Activated CD8-positive, alpha-beta memory T cell treated with anti-CD3 and anti-CD28 coated beads for 36 hours (primary cell): ENCODE measurements around the gene PGBD5. TPM values are rescaled to one million over a fixed set of nuclear protein-coding genes. Genes with fewer than 3 reads are reported as not detected.

Experiments used
- CTCF ChIA-PET: fragments of 350-600 bp; sonication (Branson Sonifier 250); formaldehyde crosslinking; loops from one replicate; lab custom pipeline; 2021; ENCODE audit warnings: antibody characterized with exemption; lab: Charles Lee
- POLR2A ChIA-PET: fragments of 350-600 bp; sonication (Branson Sonifier 250); formaldehyde crosslinking; loops from one replicate; lab custom pipeline; 2021; ENCODE audit warnings: antibody characterized with exemption; lab: Charles Lee
- total RNA-seq, 2 experiments: library from RNA; stranded (reverse); gene quantifications; one replicate each; pipeline ENCODE4 v1.2.3, GENCODE V29; 2021

PGBD5 gene
- total RNA-seq, 2 experiments from 2014 or later: 0.04 TPM; not detected in 1

DNA sequence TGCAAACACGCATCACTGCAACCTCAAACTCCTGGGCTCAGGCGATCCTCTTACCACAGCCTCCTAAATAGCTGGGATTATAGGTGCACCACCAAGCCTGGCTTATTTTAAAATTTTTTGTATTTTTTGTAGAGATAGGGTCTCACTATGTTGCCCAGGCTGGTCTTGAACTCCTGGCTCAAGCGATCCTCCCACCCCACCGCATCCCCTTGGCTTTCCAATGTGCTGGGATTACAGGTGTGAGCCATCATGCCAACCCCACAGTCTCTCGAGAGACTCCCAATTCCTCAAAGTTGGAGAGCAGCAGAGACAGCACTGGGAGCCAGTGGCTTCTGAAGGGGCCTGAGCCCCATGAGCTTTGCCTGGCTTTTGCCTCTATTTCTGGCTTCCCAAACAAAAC is 42.7 kb downstream of the PGBD5 start:
- CTCF ChIA-PET: no interaction called here

DNA sequence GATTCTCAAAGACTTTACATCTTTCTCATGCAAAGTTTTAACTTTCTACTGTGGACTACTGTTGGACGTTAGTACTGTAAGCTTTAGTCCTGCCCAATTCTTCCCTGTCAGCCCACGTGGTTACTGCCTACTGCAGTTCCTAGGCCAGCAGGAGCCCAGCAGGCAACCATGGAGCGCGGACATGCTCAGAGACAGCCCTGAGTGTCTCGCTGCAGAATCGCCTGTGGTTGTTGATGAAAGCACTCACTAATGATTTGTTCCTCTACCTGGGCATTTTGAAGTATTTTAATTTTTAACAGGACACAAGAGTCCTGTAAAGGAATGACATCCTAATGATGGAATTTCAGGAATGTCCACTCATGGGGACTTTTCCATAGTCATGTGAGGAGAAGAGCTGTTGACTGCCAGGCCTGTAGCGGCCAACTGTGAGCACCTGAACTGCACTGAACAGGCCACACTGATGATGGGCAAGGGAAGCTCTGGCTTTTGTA is 44.1 kb downstream of the PGBD5 start:
- CTCF ChIA-PET: no interaction called here

More for the DNA sequence above, 42.7 kb downstream of the PGBD5 start:
- POLR2A ChIA-PET: no interaction called here

DNA sequence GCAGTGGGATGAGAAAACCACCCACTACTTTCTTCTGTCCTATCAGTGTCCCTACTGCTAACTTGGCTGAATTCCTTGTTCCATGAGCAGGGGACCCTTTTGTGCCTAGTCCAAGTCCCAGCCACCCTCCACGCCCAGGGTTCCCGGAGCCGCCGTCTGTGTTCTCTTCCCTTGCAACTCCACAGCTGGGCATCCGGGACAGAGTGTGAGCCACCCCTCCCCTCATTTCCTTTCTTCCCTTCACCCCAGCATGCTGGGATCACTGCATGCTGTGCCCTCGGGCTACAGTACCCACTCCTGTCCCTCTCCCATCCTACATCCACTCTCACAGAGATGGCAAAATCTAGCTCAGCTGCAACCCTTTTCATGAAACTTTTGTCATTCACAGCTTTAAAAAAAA is 44.5 kb downstream of the PGBD5 start:
- ChIA-PET POLR2A (no interaction called here), CTCF (no interaction called here)

More for the DNA sequence above, 44.1 kb downstream of the PGBD5 start:
- POLR2A ChIA-PET: no interaction called here

DNA sequence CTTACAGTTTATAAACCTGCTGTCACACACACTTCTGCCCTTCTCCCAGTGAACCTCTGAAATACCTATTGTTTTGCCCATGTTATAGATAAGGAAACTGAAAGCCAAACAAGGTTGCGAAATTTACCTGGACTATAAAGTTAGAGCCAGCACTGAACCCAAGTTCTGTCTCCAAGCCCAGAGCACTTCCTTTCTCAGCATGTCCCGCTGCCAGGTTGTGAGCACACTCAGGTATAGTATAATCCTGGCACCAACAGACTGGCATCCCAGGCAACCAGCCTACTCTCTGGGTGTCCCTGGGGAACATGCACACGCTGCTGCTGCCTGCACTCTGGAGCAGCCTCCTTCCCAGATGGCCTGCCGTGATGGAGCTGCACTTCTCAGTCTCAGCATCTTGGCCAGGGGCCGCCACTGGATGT is 45.1 kb downstream of the PGBD5 start:
- ChIA-PET POLR2A (no interaction called here), CTCF (no interaction called here)

- CTCF ChIA-PET: no interaction called here
Observed at GRCh38 chr1:230379928-230380327, 46.2 kb downstream of the PGBD5 start.

DNA sequence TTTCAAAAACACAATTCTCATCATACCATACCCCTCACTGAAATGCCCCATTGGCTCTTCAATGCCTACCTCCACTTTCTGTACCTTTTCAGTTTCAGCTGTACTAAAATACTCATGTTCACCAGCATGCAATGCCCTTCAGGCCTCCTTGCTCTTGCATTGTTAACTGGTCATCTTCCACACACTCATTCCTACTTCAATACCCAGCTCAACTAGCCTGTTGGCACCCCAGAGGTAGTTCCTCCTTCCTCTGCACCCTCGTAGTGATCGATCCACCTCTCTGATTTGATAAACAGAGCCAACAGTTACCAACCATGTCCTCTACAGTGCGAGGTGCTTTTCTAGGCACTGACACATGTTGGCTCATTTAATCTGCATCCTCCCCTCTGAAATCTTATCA is 46.7 kb downstream of the PGBD5 start:
- CTCF ChIA-PET: no interaction called here

More at GRCh38 chr1:230379928-230380327, 46.2 kb downstream of the PGBD5 start:
- POLR2A ChIA-PET: no interaction called here

GRCh38 chr1:230377851-230378250 is 48.3 kb downstream of the PGBD5 start:
- ChIA-PET POLR2A (no interaction called here), CTCF (no interaction called here)

More for the DNA sequence above, 46.7 kb downstream of the PGBD5 start:
- POLR2A ChIA-PET: no interaction called here

GRCh38 chr1:230377324-230377723 is 48.8 kb downstream of the PGBD5 start:
- POLR2A ChIA-PET: no interaction called here
- CTCF ChIA-PET: no interaction called here

- POLR2A ChIA-PET: no interaction called here
Observed at GRCh38 chr1:230376296-230376695, 49.8 kb downstream of the PGBD5 start.

GRCh38 chr1:230375780-230376179 is 50.4 kb downstream of the PGBD5 start:
- CTCF ChIA-PET: no interaction called here

More at GRCh38 chr1:230376296-230376695, 49.8 kb downstream of the PGBD5 start:
- CTCF ChIA-PET: no interaction called here

DNA sequence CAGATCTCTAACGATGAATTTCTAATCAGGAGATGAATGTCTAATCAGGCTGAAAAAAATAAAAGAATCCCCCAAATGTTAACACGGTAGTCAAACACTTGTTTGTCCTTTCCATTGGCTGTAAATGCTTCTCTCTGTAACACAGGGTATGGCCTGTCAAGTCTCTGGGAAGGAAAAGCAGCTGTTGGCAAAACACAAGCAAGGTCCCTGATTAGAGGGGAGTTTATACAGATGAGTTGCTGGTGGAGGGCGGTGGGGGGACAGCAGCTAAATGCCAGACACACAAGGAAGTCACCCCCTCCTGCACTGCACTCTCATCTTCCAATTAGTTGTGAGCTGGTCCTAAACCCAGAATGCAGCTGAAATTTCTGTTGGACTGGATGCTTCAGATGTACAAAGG is 51.0 kb downstream of the PGBD5 start:
- CTCF ChIA-PET: no interaction called here
- POLR2A ChIA-PET: no interaction called here

More at GRCh38 chr1:230375780-230376179, 50.4 kb downstream of the PGBD5 start:
- POLR2A ChIA-PET: no interaction called here

DNA sequence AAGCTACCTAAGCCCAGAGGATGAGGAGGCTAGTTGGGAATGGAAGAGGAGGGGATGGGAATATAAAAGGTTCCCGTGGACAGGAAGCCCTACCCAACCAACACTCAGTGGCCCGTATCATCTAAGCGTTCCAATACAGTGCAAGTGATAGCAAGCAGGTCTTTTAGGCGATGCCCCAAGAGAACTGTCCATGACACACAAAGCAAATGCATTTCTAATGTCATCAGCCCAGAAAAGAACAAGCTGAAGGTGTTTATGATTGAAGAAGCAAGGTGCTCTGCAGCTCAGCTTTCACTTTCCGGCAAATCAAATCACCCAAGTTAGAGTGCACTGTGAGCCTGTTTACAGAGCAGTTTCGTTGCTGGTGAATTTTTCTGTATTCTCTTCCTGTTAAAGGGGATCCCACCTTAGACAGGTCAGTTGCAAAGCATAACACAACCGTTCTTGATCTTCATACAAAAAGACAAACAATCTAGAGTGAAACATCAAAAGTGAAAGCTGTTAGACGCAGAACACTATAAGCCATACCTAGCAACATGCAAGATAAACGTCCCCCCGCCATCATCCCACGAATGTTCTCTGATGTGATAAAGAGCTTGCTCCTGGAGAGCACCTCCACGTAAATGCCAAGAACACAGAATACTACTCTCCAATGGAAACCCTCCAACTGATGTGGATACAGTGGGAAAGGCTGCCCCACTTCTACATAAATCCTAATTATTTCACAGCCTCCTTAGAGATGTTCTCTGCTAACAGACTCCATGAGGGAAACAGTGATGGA is 54.0 kb downstream of the PGBD5 start:
- ChIA-PET CTCF (no interaction called here), POLR2A (no interaction called here)

DNA sequence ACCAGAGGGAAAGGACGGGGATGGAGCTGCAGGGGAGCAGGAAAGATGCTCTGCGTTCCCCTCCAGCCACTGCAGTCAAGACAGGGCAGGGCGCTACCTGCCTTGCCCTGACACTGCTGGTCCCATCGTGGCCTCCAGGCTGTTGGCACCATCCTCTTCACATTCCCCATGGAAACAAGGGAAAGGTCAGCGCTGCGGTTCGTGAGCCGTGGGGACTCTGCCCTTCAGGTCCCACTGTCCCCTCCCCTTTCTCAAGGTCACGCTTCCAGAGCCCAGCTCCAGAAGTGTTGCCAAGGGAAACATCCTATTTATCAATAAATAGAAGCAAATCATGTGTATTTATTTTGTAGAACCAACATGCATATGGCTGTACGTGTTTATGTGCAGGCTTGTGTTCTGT is 56.0 kb downstream of the PGBD5 start:
- POLR2A ChIA-PET: no interaction called here
- CTCF ChIA-PET: no interaction called here

GRCh38 chr1:230368871-230369270 is 57.3 kb downstream of the PGBD5 start:
- POLR2A ChIA-PET: no interaction called here
- CTCF ChIA-PET: no interaction called here

DNA sequence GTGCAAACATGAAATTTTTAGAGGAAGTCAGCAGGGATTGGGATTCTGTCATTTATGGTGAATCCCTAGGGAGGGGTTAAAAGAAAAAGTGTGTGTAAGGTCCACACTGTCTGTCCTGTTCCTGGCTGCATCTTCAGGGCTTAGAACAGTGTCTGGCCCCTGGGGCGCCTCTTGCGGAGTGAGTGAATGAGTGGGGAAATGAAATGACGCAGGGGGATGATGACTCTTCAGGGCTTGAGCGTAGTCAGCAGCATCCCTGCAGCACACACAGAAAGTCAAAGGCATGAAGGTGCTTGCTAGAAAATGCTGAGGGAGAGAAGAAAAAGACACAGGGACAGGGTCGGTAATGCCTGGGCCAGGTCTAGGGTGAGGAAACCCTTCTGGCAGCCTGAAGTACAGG is 57.8 kb downstream of the PGBD5 start:
- POLR2A ChIA-PET: no interaction called here
- CTCF ChIA-PET: no interaction called here

- POLR2A ChIA-PET: no interaction called here
- CTCF ChIA-PET: no interaction called here
Observed at GRCh38 chr1:230366504-230366915, 59.6 kb downstream of the PGBD5 start.

DNA sequence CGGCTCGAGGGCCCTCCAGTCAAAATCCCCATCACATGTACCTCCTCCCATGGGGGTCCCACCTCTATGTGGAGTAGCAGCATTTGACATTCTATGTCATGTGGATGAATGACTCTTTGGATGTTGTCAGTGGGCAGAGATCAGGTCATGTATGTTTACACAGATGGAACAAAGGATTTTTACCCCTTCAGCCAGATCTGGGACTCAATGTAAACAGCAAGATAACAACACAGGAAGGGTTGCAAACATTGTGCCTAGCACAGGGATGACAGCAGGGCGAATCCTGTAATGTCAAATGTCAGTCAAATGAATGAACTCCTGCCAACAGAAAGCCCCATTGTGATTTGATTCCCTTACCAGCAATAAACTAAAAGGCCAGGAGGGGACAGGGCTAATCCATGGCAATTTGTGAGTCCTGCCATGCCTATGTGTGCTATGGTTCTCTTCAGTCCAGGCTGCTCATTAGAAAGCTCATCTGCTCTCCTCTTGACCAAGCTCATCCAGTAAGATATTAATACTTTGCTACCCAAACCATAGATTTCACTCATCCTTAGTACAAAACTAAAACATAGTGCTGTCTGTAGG is 60.3 kb downstream of the PGBD5 start:
- ChIA-PET CTCF (no interaction called here), POLR2A (no interaction called here)

- POLR2A ChIA-PET: no interaction called here
- CTCF ChIA-PET: interaction anchor here (0.7 kb wide), 1 partner anchor 69 kb away, joined by 3 read pairs; no protein-coding TSS in a partner anchor
Observed at GRCh38 chr1:230362949-230363348, 63.2 kb downstream of the PGBD5 start.

DNA sequence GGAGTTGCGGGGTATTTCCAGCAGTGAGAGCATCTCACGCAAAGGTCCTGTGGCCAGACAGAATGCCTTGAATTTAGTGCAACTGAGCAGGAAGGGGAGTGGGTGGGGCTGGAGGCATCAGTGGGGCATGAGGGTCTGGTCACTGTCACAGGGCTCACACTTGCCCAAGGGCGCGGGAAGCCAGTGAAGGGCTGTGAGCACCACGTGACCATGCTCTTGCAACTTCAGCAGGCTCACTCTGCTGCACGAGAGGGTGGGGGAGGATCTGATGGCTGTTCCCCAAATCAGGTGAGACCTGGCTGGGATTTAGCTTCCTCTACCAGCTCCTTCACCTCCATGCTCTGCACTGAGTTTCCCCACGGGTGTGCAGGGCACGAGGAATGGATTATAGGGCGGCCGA is 64.2 kb downstream of the PGBD5 start:
- POLR2A ChIA-PET: no interaction called here
- CTCF ChIA-PET: no interaction called here

DNA sequence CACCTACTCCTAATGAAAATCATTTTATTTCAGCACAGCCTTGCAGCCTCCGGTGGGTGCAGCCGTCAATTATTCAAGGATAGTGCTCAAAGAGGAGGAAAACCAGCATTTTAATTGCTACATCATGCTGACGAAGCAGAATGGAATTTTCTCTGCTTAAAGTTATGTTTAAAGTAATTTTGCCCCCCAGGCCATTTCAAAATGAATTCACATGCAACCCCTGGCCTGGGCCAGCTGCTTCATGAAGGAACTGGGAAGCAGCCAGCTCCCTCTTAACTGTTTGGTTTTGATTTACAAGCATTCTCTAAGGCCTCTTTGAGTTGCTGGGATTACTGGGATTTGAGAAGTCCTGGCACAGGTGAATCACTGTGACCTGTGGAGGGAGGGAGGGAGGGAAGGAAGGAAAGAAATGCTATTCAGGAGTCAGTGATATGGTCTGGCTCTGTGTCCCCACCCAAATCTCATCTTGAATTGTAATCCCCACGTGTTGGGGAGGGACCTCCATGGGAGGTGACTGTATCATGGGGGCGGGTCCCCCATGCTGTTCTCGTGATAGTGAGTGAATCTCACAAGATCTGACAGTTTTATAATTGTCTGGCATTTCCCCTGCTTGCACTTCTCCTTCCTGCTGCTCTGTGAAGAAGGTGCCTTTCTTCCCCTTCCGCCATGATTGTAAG is 66.0 kb downstream of the PGBD5 start:
- ChIA-PET POLR2A (no interaction called here), CTCF (no interaction called here)
